ENCODE data around the gene DLG5. TPM values are rescaled to one million over a fixed set of nuclear protein-coding genes. Genes with fewer than 3 reads are reported as not detected.

Gene DLG5
- total RNA-seq, 1 experiment from 2014 or later, result 28.4 TPM

DNA sequence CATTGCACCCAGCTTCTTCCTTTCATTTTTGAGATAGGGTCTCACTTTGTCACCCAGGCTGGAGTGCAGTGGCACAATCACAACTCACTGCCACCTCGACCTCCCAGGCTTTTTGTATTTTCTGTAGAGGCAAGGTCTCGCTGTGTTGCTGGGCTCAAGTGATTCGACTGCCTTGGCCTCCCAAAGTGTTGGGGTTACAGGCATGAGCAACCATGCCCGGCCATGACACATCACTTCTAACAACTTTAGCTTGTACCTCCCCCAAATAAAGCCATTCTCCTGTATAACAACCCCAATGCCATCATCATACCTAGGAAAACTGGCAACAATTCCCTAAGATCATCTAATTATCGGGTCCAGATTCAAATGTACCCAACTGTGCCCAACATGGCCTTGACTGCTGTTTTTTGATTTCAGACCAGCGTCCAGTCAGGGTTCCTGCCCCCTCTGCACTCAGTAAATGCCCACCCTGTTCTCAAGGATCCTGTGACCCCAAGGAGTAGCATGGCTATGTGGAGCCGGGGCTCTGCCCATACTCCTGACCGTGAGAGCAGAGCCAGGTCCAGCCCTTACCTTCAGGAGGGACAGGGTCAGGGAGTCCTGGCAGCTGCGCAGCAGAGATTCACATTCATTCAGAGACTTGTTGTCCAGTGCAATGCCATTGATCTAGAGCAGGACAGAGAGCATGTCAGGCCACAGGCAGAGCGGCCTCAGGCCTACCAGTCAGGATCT is 102.6 kb downstream of the DLG5 start:
- DNase-seq (ENCODE audit: low read depth), result no peak

- DNase-seq (ENCODE audit: low read depth), result no peak
Measured at GRCh38 chr10:77821551-77821950, 105.0 kb downstream of the DLG5 start.

DNA sequence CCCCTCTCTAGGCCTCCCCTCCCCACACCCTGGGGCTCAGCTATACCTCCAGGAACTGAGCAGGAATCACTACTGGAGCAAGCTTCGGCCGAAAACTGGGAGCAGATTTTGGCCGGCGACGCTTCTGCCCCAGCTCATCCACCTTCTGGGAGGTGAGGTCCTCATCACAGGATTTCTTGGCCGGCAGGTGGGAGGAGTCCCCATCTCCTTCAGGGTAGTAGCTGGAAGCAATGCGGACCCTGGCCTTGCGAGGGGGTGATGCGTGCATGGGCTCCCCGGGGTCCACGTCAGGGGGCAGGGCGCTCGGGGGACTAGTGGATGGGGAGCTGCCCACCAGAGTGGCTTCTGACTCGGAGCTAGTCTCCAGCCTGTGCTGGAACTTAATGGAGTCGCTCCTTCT is 105.5 kb downstream of the DLG5 start:
- no peak for DNase-seq (ENCODE audit: low read depth)

DNA sequence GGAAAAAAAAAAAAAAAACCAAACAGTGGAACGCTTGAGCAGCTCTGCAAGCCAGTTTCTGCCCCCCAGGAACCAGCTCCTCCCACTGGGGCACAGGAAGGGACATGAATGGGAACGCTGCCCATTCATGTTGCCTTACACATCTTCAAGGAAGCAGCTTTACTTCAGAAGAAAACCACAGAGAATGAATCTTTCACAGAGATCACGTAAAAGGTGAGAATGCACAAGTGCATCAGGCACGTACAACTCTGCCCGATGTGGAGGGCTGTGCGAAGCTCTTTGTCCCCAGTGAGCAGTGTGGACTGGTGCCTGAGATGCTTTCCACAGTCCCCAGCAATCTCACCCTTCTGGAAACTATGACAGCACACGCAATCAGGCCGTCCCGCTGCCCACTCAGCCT is 106.2 kb downstream of the DLG5 start:
- no peak for DNase-seq (ENCODE audit: low read depth)

GRCh38 chr10:77819210-77820112 is 107.1 kb downstream of the DLG5 start:
- DNase-seq (ENCODE audit: low read depth), result no peak

DNA sequence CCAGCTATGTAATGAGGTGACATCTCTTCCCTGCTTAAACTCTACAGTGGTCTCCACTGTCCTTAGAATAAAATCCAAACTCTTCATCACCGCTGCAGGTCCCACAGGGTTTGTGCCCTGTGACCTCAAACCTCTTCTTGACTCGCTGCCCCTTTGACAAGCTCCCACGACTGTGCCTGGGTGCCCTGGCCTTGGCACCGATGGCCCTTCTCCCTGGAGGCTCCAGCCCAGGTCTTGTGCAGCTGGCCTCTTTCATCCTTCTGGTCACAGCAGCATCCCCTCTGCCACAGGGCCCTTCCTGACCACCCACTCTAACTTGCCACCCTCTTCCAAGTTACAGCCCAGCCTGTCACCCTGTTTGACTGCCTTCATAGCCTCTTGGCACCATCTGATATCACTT is 108.2 kb downstream of the DLG5 start:
- no peak for DNase-seq (ENCODE audit: low read depth)

DNA sequence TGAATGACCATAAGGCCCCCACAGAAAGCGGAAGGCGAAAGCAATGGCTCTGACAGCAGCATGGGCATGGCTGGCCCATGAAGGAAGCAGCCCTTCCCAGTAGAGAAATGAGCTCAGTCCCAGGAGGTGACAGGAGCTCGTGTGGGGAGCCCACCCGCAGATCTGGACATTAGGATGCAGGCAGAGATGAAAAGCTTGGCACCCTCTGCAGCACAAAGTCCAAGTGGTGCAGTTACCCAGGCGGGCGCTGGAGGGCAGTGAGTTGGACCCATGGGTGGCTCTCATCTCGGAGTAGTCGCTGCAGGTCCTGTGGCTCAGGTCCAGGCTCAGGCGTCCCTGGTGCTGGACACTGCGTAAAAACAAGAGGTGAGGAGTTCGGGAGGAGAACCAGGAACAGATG is 109.0 kb downstream of the DLG5 start:
- no peak for DNase-seq (ENCODE audit: low read depth)

- no peak for DNase-seq (ENCODE audit: low read depth)
Measured at GRCh38 chr10:77816311-77816710, 110.2 kb downstream of the DLG5 start.

- no peak for DNase-seq (ENCODE audit: low read depth)
Measured at GRCh38 chr10:77812741-77813140, 113.8 kb downstream of the DLG5 start.

DNA sequence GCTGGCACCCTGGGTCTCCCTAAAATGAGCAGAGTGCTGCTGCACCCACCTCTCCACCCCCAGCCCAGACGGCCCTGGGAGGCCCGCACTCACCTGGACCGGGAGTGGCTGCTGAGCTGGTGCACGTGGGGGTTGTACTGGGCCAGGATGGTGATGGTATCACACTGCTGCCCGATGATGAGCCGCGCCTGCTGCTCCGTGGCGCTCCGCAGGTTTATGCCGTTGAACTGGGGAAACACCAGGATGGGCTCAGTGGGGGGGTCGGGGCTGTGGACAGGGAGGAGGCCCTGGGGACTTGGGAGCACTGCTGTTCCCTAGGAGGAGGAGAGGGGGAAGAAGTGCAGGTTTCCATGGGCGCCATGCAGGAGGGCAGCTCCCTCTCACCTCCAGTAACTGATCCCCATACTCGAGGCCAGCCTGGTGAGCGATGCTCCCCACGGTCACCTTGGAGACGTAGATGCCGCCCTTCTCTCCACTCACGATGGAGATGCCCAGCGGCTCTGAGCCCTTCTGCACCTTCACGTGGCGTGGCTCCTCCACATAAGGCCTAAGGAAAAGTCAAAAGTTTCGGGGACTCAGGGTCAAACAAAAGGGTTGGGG is 114.6 kb downstream of the DLG5 start:
- no peak for DNase-seq (ENCODE audit: low read depth)

GRCh38 chr10:77810446-77811335 is 115.9 kb downstream of the DLG5 start:
- no peak for DNase-seq (ENCODE audit: low read depth)

DNA sequence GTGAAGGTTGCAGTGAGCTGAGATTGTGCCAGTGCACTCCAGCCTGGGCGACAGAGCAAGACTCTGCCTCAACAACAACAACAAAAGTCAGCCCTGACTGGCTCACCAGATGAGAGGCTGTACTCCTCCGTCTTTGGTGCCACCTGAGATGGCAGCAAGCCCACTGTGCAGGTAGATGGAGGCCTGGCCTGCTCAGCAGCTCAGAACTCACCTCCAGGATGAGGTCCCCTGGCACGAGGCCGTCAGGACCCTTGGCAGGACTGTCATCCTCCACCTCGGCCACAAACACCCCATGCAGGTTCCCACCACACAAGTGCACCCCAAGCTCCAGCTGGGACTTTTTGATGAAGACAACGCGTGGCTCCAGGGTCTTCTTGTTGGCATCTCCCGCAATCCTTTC is 117.2 kb downstream of the DLG5 start:
- DNase-seq (ENCODE audit: low read depth), result no peak

DNA sequence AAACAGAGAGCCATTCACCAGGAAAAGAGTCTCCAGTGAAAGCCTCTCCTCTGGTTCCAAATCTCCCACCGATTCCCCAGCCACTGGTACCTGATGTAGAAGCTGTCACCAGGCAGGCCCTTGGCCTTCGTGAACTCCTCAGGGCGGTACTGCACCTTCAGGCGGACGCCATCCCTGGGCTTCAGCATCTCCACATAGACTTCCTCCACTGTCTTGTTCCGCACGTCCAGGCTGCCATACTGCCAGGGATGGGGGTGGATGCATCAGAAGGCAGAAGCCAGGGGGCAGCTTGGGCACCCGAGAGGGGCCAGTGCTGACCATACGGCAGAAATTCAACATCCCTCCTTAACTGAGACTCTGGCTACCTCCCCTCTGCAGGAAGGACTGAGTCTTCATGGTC is 118.8 kb downstream of the DLG5 start:
- DNase-seq (ENCODE audit: low read depth), result no peak

- no peak for DNase-seq (ENCODE audit: low read depth)
Measured at GRCh38 chr10:77806511-77807157, 119.9 kb downstream of the DLG5 start.

DNA sequence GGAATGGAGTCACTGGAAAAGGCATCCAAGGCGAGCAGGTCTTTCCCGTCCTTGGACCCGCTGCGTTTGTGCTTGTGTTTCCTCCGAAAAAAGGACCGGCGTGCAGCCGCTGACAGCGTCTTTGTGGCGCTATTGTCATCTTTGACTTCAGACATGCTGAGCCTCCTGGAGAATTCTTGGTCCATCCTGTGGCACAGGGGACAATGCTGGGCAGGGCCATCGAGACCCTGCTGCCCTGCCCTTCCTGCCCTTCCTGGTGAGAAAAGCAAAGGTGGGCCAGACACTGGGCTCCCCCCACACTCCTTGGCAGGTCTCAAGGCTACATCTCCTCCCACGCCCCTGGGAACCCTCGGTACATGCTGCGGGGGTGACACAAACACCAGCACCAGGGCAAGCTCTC is 120.9 kb downstream of the DLG5 start:
- no peak for DNase-seq (ENCODE audit: low read depth)

DNA sequence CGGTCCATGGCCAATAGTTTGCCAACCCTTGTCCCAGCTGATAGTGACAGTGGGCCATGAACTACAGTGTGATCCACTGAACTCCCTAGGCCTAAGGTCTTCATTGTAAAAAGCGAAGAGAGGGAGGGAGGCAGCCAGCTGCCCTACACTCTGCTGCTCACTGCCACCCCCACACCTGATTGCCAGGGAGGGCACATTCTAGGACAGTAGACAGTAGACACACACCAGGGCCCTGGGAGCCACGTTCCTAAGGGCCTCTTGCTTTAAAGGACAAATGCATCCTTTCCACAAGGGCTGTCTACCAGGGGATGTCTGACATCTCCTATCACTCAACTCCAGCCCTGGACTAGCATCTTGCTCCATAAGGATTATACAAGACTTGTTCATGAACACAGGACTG is 122.2 kb downstream of the DLG5 start:
- DNase-seq (ENCODE audit: low read depth), result no peak

DNA sequence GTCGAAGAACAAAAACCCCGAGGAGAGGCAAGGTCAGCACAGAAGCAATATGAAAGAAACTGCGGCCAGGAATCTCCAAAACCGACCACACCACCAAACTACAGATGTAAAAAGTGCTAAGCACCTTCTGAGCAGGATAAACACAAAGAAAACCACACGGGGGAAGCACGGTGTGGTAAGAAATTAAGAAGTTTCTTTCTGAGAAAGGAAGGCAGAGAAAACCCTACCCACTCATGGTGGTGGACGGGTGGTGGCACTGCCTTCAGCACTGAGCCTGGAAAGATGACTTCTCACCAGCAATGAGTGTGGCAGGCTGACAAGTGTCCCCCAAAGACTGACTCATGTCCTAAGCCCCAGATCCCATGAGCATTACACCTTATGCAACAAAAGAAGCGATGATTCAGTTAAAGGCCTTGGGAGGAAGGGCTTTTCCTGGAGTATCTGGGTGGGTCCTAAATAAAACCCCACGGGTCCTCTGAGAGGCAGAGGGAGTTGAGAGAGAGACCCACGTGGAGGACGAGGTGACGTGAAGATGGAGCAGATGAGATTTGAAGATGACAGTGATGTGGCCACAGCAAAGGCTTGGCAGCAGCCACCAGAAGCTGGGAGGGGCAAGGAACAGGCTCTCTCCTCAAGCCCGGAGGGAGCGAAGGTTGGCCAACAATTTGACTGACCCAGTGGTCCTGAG is 124.9 kb downstream of the DLG5 start:
- peak; percentile 78 for DNase-seq (ENCODE audit: low read depth)

DNA sequence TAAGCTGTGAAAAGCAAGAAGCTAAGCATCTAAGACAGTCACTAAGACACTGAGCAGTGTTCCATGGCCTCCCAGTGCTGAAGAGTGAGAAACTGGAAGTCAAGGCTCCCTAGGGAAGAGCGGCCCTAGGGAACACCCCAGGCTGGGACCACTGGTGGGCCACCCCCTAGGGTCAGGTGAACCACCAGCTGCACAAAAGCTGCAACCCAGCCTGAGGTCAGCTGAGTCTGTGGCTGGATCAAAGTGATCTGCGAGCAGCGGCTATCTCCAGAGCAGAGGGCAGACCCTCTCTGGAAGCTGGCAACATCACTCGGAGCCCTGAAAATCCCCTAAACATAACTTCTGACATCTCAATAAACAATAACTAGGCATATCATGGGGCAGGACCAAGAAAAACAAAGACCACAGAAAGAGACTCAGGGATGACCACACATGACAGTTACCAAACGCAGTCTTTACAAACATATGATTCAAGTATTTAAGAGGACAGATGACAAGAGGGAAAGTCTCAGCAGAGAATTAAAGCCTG is 125.8 kb downstream of the DLG5 start:
- DNase-seq (ENCODE audit: low read depth), result no peak

GRCh38 chr10:77800320-77800719 is 126.2 kb downstream of the DLG5 start:
- DNase-seq (ENCODE audit: low read depth), result no peak

GRCh38 chr10:77799352-77799751 is 127.2 kb downstream of the DLG5 start:
- peak; percentile 29 for DNase-seq (ENCODE audit: low read depth)

Data from HT1080 (cell line).